HG03135 (cell line): ENCODE data around the gene RYK.

ENCODE experiments used
- ATAC-seq: cut with Tn5 transposase; IDR thresholded peaks from one replicate; pipeline ENCODE4 v1.9.1; 2021; ENCODE audit warnings: mild to moderate bottlenecking, moderate library complexity; ENCODE audit not compliant: unreplicated experiment

RYK gene

GRCh38 chr3:134258761-134259347, 8.2 kb upstream of the RYK start:
- ATAC-seq: no peak

- ATAC-seq: no peak
Observed at GRCh38 chr3:134255404-134255803, 4.7 kb upstream of the RYK start.

GRCh38 chr3:134253475-134254226, 3.0 kb upstream of the RYK start:
- no peak for ATAC-seq

- ATAC-seq: no peak
Observed at GRCh38 chr3:134252766-134253165, 2.1 kb upstream of the RYK start.

GRCh38 chr3:134251731-134252391, 1.2 kb upstream of the RYK start:
- no peak for ATAC-seq

GRCh38 chr3:134249935-134250716, 533 bp downstream of the RYK start:
- peak; percentile 52 for ATAC-seq

- no peak for ATAC-seq
Observed at GRCh38 chr3:134249296-134249841, 1.3 kb downstream of the RYK start.

GRCh38 chr3:134244921-134245320, 5.7 kb downstream of the RYK start:
- ATAC-seq: no peak

GRCh38 chr3:134242649-134243617, 7.7 kb downstream of the RYK start:
- ATAC-seq: no peak

- peak; percentile 51 for ATAC-seq
Observed at GRCh38 chr3:134239538-134239937, 11.1 kb downstream of the RYK start.

- no peak for ATAC-seq
Observed at GRCh38 chr3:134237454-134238145, 13.1 kb downstream of the RYK start.

- peak; percentile 68 for ATAC-seq
Observed at GRCh38 chr3:134236505-134237170, 14.0 kb downstream of the RYK start.

GRCh38 chr3:134235577-134236076, 15.0 kb downstream of the RYK start:
- no peak for ATAC-seq

GRCh38 chr3:134232951-134233350, 17.7 kb downstream of the RYK start:
- ATAC-seq: no peak

- no peak for ATAC-seq
Observed at GRCh38 chr3:134232151-134232550, 18.5 kb downstream of the RYK start.

- ATAC-seq: no peak
Observed at GRCh38 chr3:134231131-134231530, 19.5 kb downstream of the RYK start.

- ATAC-seq: no peak
Observed at GRCh38 chr3:134229038-134229437, 21.6 kb downstream of the RYK start.

GRCh38 chr3:134228479-134228878, 22.2 kb downstream of the RYK start:
- no peak for ATAC-seq

GRCh38 chr3:134228035-134228434, 22.6 kb downstream of the RYK start:
- no peak for ATAC-seq
